Mesothelial cell of epicardium (in vitro differentiated cells): Measurements from ENCODE around the gene STARD7. TPM values are rescaled to one million over a fixed set of nuclear protein-coding genes. Genes with fewer than 3 reads are reported as not detected.
A peak's percentile ranks its signal among the peaks of the same experiment; 100 is the strongest.

Source experiments
- DNase-seq, 2 experiments: peaks; one replicate each; pipeline ENCODE4 v3.0.0; 2021; ENCODE audit warnings: low spot score in 2 of 2; ENCODE audit not compliant: unreplicated experiment in 2 of 2
- H3K27ac Mint-ChIP-seq: 2 replicates; pipeline ENCODE4 v1.8.0; 2021; ENCODE audit warnings: mixed read lengths
- H3K27me3 Mint-ChIP-seq: 2 replicates; pipeline ENCODE4 v1.8.0; 2021; ENCODE audit warnings: low read depth, mixed read lengths
- H3K36me3 Mint-ChIP-seq: 2 replicates; pipeline ENCODE4 v1.8.0; 2021; ENCODE audit warnings: mixed read lengths
- H3K4me1 Mint-ChIP-seq: 2 replicates; pipeline ENCODE4 v1.8.0; 2021; ENCODE audit warnings: mixed read lengths
- H3K4me3 Mint-ChIP-seq: 2 replicates; pipeline ENCODE4 v1.8.0; 2021; ENCODE audit warnings: mild to moderate bottlenecking, moderate library complexity, mixed read lengths
- H3K9me3 Mint-ChIP-seq: 2 replicates; pipeline ENCODE4 v1.8.0; 2021; ENCODE audit warnings: mixed read lengths
- CTCF ChIP-seq: fragments of 200-600 bp; sonication (generic); IDR thresholded peaks from one replicate; pipeline ENCODE4 v1.5.0; 2021; ENCODE audit warnings: antibody characterized with exemption; ENCODE audit not compliant: unreplicated experiment
- total RNA-seq: library from RNA; stranded (reverse); gene quantifications from 3 replicates; pipeline ENCODE4 v1.2.1, GENCODE V29; 2021

STARD7 gene
- total RNA-seq, 1 donor from 2014 or later: 108 TPM

- Mint-ChIP-seq H3K27ac (peak overlapping the region; percentile 94), H3K27me3 (no peaks in the 10 kb centered on the region), H3K36me3 (no peaks in the 10 kb centered on the region), H3K4me1 (peaks cover 50% of the 10 kb centered on the region), H3K9me3 (no peaks in the 10 kb centered on the region), H3K4me3 (peak overlapping the region; percentile 49)
- no peak for TF ChIP-seq CTCF
- DNase-seq: peak; percentile 55 to 77
These were observed 60.0 kb downstream of the STARD7 start for GRCh38 chr2:96148410-96149217.

DNA sequence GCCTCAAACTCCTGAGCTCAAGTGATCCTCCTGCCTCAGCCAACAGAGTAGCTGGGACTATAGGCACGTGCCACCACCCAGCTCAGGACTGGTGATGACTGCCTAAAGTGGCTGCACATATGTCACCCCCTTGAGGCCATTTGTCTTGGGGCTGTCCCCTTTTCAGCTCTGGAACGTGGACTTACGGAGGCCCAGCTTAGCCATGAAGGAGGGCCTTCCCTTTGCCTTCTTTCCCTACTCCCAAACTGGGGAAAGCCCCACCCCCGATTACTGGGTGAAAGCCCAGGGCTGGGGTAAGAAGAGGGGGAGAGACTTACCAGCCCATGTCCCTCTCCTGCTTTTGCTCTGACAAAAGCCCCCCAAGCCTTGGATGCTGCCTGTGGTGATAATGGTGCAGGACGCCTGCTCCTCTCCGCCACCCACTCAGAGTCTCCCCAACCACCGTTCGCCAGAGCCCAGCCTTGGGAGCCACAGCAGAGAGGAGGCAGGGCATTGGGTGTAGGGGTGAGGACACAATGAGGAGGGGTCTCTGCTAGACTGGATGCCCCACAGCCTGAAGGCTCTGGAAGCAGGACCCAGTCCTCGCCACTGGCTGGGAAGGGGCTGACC, 60.9 kb downstream of the STARD7 start:
- Mint-ChIP-seq H3K27me3 (no peaks in the 10 kb centered on the region), H3K36me3 (no peaks in the 10 kb centered on the region), H3K27ac (peak overlapping the region; percentile 94), H3K9me3 (no peaks in the 10 kb centered on the region), H3K4me3 (peak overlapping the region; percentile 26), H3K4me1 (peaks cover 50% of the 10 kb centered on the region)
- TF ChIP-seq CTCF: no peak
- no peak for DNase-seq

DNA sequence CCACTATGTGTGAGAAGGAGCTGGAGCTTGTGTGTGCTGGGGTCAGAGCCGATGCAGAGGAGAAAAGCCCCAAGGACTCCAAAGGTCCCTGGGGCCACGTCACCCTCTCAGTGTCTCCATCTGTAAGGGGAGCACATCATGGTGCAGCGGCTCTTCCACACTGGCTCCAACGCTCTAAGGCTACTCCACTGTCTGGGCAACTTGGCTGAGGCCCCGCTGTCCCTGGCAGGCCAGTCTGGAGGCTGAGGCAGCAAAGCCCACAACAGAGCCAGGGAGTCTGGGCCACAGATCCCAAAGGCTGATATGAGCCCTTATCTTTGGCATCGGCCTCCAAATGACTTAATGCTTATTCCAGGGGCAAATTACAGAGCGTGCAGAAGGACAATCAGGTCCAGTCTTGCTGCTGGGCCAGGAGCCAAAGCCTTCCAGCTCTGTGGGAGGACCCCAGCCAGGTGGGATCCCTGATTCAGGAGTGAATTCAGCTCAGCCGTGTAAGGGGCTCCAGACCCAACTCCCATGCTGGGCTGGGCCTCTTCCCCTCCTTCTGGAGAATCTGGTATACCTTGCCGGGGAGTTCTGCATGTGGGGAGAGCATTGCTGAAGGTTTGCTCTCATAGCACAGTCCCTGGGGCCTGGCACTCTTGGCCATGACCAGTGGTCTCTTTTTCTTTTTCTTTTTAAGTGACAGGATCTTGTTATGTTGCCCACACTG, 61.6 kb downstream of the STARD7 start:
- TF ChIP-seq CTCF: no peak
- H3K4me3 Mint-ChIP-seq: peak overlapping the region; percentile 48
- no peaks in the 10 kb centered on the region for H3K27me3 Mint-ChIP-seq
- no peak for DNase-seq
- no peaks in the 10 kb centered on the region for H3K36me3 Mint-ChIP-seq
- no peaks in the 10 kb centered on the region for H3K9me3 Mint-ChIP-seq
- H3K4me1 Mint-ChIP-seq: peaks cover 51% of the 10 kb centered on the region
- peak overlapping the region; percentile 94 for H3K27ac Mint-ChIP-seq

DNA sequence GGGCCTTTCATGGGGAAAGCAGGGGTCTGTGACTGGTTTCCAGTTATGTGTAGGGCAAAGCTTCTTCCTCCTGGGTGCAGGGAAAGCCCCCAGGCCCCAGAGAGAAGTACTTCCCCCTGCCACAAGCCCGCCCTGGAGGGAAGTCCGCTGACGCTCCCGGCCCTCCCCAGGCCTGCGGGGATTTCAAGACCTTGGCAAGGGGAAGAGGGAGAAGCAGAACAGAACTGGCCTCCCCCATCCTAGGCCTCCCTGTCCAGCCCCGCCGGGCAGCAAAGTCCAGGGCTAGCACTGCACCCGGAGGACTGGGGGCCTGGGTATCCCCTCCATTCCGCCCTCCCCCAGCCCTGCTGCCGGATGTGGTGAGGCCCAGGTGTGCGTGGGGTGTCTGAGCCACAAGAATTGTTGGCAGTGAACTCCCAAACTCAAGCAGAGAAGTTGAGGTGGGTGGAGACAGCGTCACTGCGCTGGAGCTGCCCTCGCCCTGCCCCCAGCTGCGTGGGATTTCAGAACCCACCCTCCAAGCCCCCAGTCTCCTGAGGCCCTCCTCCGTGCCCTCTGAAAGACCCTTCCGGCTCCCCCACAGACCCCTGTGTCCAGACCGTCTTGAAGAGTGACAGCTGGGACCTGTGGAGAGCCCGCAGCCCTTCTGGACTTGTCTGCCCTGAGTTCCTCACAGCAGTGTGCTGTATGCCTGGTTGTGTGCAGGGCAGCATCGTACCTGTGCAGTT, 62.3 kb downstream of the STARD7 start:
- no peak for TF ChIP-seq CTCF
- Mint-ChIP-seq H3K9me3 (no peaks in the 10 kb centered on the region), H3K27ac (peak overlapping the region; percentile 94), H3K4me3 (peak overlapping the region; percentile 59), H3K36me3 (no peaks in the 10 kb centered on the region), H3K27me3 (no peaks in the 10 kb centered on the region), H3K4me1 (peaks cover 51% of the 10 kb centered on the region)
- peak in 1 of 2 experiments; percentile 20 for DNase-seq

GRCh38 chr2:96145848-96146152, 62.8 kb downstream of the STARD7 start:
- Mint-ChIP-seq H3K9me3 (no peaks in the 10 kb centered on the region), H3K4me1 (peaks cover 51% of the 10 kb centered on the region), H3K27me3 (no peaks in the 10 kb centered on the region), H3K36me3 (no peaks in the 10 kb centered on the region), H3K4me3 (peak overlapping the region; percentile 59), H3K27ac (peak overlapping the region; percentile 94)
- no peak for TF ChIP-seq CTCF
- DNase-seq: peak in 1 of 2 experiments; percentile 12
